ENCODE data around the gene DDX51. TPM values are rescaled to one million over a fixed set of nuclear protein-coding genes. Genes with fewer than 3 reads are reported as not detected.

DDX51 gene, protein sequence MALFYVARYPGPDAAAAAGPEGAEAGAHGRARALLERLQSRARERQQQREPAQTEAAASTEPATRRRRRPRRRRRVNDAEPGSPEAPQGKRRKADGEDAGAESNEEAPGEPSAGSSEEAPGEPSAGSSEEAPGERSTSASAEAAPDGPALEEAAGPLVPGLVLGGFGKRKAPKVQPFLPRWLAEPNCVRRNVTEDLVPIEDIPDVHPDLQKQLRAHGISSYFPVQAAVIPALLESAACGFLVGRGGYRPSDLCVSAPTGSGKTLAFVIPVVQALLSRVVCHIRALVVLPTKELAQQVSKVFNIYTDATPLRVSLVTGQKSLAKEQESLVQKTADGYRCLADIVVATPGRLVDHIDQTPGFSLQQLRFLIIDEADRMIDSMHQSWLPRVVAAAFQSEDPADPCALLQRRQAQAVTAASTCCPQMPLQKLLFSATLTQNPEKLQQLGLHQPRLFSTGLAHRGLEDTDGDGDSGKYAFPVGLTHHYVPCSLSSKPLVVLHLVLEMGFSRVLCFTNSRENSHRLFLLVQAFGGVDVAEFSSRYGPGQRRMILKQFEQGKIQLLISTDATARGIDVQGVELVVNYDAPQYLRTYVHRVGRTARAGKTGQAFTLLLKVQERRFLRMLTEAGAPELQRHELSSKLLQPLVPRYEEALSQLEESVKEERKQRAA
- total RNA-seq, result 3.4 and 8.0 TPM in 2 replicates

DNA sequence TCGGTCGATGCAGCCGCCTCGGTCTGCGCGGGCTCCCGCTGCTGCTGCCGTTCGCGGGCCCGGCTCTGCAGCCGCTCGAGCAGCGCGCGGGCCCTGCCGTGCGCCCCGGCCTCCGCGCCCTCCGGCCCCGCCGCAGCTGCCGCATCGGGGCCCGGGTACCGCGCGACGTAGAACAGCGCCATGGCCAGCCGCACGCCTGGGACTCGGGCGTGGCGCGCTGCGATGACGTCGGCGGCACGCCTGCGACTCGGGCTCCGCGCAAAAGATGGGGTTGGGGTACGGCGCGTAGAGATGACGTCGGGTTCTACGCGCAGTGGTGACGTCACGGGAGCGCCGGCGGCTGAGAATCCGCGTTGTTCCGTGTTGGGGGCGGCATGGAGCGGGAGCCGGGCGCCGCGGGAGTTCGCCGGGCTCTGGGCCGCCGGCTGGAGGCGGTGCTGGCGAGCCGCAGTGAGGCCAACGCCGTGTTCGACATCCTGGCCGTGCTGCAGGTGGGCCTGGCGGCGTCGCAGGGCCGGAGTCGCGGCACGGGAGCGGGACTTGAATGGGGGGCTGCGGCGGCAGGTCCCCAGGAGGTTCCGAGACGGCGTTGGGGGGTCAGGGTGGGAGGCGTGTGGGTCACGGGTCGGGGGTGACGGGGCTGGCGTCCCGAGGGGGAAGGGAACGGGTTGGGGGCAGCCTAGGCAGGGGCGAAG is at the start of gene DDX51, which contains the start of gene NOC4L:
Gene DDX51 (minus strand): TSS at position 205 of the 695 bp plus-strand sequence. CDS start 23 bp downstream, at position 182.
Gene NOC4L (plus strand): TSS at position 343 of the 695 bp plus-strand sequence. CDS start 32 bp downstream, at position 375.

Other genes with a start within 250 kb of the DDX51 start
- gene ULK1, start 249.7 kb downstream of the DDX51 start, total RNA-seq, result 6.7 and 10.0 TPM in 2 replicates
- 13.6 and 14.0 TPM in 2 replicates for gene PUS1, start 215.0 kb downstream of the DDX51 start, total RNA-seq
- gene EP400, start 194.4 kb downstream of the DDX51 start, total RNA-seq, result 6.0 and 9.6 TPM in 2 replicates
- gene NOC4L, start 138 bp upstream of the DDX51 start, total RNA-seq, result 11.7 and 18.3 TPM in 2 replicates
- gene GALNT9, start 185.3 kb upstream of the DDX51 start, total RNA-seq, result not detected in 2 replicates

Data from tracheal epithelial cell (primary cell).